SK-N-SH (cell line): ENCODE measurements around the gene PACSIN2. TPM values are rescaled to one million over a fixed set of nuclear protein-coding genes. Genes with fewer than 3 reads are reported as not detected.

ENCODE experiments used
- CTCF ChIA-PET: fragments of 300-600, 350-600 bp; formaldehyde crosslinking; extraction: SDS; loops from one replicate; lab custom pipeline; 2021; lab: Yijun Ruan, JAX
- POLR2A ChIA-PET: fragments of 350-600 bp; sonication (Branson Sonifier 250); formaldehyde crosslinking; extraction: SDS; loops from one replicate; lab custom pipeline; 2020; ENCODE audit warnings: antibody characterized with exemption, inconsistent platforms; lab: Yijun Ruan, JAX
- DNase-seq: peaks from one replicate; pipeline ENCODE4 v3.0.0; 2012
- H2AFZ ChIP-seq: fragments of 200-600 bp; sonication (generic); 2 replicates; pipeline ENCODE4 v1.8.1; 2016; ENCODE audit warnings: antibody characterized with exemption, mild to moderate bottlenecking, low read depth
- H3F3A ChIP-seq: fragments of 200-600 bp; sonication (generic); replicated peaks from 2 replicates; pipeline ENCODE3; 2016; ENCODE audit warnings: antibody characterized with exemption, mild to moderate bottlenecking; ENCODE audit not compliant: insufficient read depth
- H3K27ac ChIP-seq, 2 experiments: fragments of 200-500 bp in 1 of 2; fragments of 200-600 bp in 1 of 2; sonication (Bioruptor generic) in 1 of 2; sonication (generic), shearing (Covaris generic) in 1 of 2; 2 replicates each; pipeline versions ENCODE4 v1.5.1 to v1.6.1; 2014 to 2016; ENCODE audit warnings: low read depth in 2 of 2, inconsistent platforms in 1 of 2, low read length in 1 of 2, mild to moderate bottlenecking in 1 of 2, mixed read lengths in 1 of 2
- H3K27me3 ChIP-seq: fragments of 200-600 bp; sonication (generic), shearing (Covaris generic); 2 replicates; pipeline ENCODE4 v1.6.1; 2016; ENCODE audit warnings: mixed run types; ENCODE audit not compliant: insufficient read depth
- H3K36me3 ChIP-seq, 2 experiments: fragments of 200-500 bp in 1 of 2; fragments of 200-600 bp in 1 of 2; sonication (Bioruptor generic) in 1 of 2; sonication (generic) in 1 of 2; replicated peaks in 1 of 2; 2 replicates each; pipeline versions ENCODE3 to v1.5.1; 2014 to 2016; ENCODE audit warnings: low read length in 1 of 2, mild to moderate bottlenecking in 1 of 2; ENCODE audit not compliant: insufficient read depth in 2 of 2, control insufficient read depth in 1 of 2
- H3K4me1 ChIP-seq, 2 experiments: fragments of 200-500 bp in 1 of 2; fragments of 200-600 bp in 1 of 2; sonication (Bioruptor generic) in 1 of 2; sonication (generic), shearing (Covaris generic) in 1 of 2; 2 replicates each; pipeline versions ENCODE4 v1.5.1 to v1.6.1; 2014 to 2016; ENCODE audit warnings: low read depth in 1 of 2, low read length in 1 of 2, mixed run types in 1 of 2; ENCODE audit not compliant: insufficient read depth in 2 of 2, control insufficient read depth in 1 of 2
- H3K4me2 ChIP-seq: fragments of 200-600 bp; sonication (generic), shearing (Covaris generic); 2 replicates; pipeline ENCODE4 v1.6.1; 2017; ENCODE audit warnings: mixed run types
- H3K4me3 ChIP-seq, 2 experiments: fragments of 200-500 bp in 1 of 2; fragments of 200-600 bp in 1 of 2; sonication (Bioruptor generic) in 1 of 2; sonication (generic), shearing (Covaris generic) in 1 of 2; 2 replicates each; pipeline versions ENCODE4 v1.5.1 to v1.8.1; 2014 to 2016; ENCODE audit warnings: low read depth in 2 of 2, inconsistent platforms in 1 of 2, low read length in 1 of 2, mild to moderate bottlenecking in 1 of 2, mixed read lengths in 1 of 2, moderate library complexity in 1 of 2
- H3K79me2 ChIP-seq: fragments of 200-600 bp; sonication (generic); 2 replicates; pipeline ENCODE4 v1.8.1; 2017; ENCODE audit warnings: mild to moderate bottlenecking; ENCODE audit not compliant: insufficient read depth
- H3K9ac ChIP-seq: fragments of 200-600 bp; sonication (generic); 2 replicates; pipeline ENCODE4 v1.6.1; 2017; ENCODE audit warnings: mixed run types
- H3K9me2 ChIP-seq: fragments of 200-600 bp; sonication (generic); 2 replicates; pipeline ENCODE4 v1.6.1; 2017; ENCODE audit warnings: mixed run types
- H3K9me3 ChIP-seq: fragments of 200-600 bp; sonication (generic); 2 replicates; pipeline ENCODE4 v1.6.1; 2017; ENCODE audit warnings: mixed run types, mild to moderate bottlenecking, moderate library complexity
- H4K20me1 ChIP-seq: fragments of 200-600 bp; sonication (generic); 2 replicates; pipeline ENCODE4 v1.6.1; 2017; ENCODE audit warnings: mild to moderate bottlenecking, mixed run types; ENCODE audit not compliant: insufficient read depth
- EP300 ChIP-seq, 2 experiments: IDR thresholded peaks; 2 replicates each; pipeline versions ENCODE4 v1.4.0 to v1.6.1; 2012; ENCODE audit warnings: borderline replicate concordance in 1 of 2, low read depth in 1 of 2, low read length in 1 of 2
- FOSL2 ChIP-seq: IDR thresholded peaks from 2 replicates; pipeline ENCODE4 v1.4.0; 2012; ENCODE audit warnings: low read depth, mild to moderate bottlenecking, moderate library complexity, borderline replicate concordance
- FOXM1 ChIP-seq: IDR thresholded peaks from 2 replicates; pipeline ENCODE4 v1.4.0; 2012; ENCODE audit warnings: low read depth, mild to moderate bottlenecking
- GABPA ChIP-seq: IDR thresholded peaks from 2 replicates; pipeline ENCODE4 v1.4.0; 2012; ENCODE audit warnings: low read depth, mild to moderate bottlenecking
- JUND ChIP-seq: IDR thresholded peaks from 2 replicates; pipeline ENCODE4 v1.4.0; 2012
- NRF1 ChIP-seq: IDR thresholded peaks from 2 replicates; pipeline ENCODE4 v1.6.1; 2012; ENCODE audit warnings: low read depth, mild to moderate bottlenecking, low read length
- POLR2AphosphoS5 ChIP-seq: IDR thresholded peaks from 2 replicates; pipeline ENCODE4 v1.6.1; 2012; ENCODE audit warnings: low read depth, low read length
- RCOR1 ChIP-seq: fragments of 150-350 bp; IDR thresholded peaks from 2 replicates; pipeline ENCODE4 v1.6.1; 2017; ENCODE audit warnings: antibody characterized with exemption, low read length
- RFX5 ChIP-seq: IDR thresholded peaks from 2 replicates; pipeline ENCODE4 v1.6.1; 2012; ENCODE audit warnings: mild to moderate bottlenecking, improper control_type of control experiment, low read length
- TAF1 ChIP-seq: IDR thresholded peaks from 2 replicates; pipeline ENCODE4 v1.6.1; 2012; ENCODE audit warnings: low read depth, mild to moderate bottlenecking, low read length, moderate library complexity, borderline replicate concordance
- YY1 ChIP-seq: IDR thresholded peaks from 2 replicates; pipeline ENCODE4 v1.4.0; 2012; ENCODE audit warnings: low read depth, mild to moderate bottlenecking
- WGBS: methylation state at CpG from one replicate; pipeline ENCODE4 v1.1.6; 2017; ENCODE audit warnings: low lambda C conversion rate; 5-methylcytosine and 5-hydroxymethylcytosine counted together
- polyA plus RNA-seq, 3 experiments: library from polyadenylated mRNA; depleted of rRNA; stranded (reverse); fragments of >200 nt; gene quantifications; 2 replicates each; pipeline ENCODE4 v1.2.3, GENCODE V29; 2012
- TF ChIP-seq, protein P1 (sequence below): fragments of 150-350 bp; IDR thresholded peaks from 2 replicates; pipeline ENCODE4 v1.6.1; 2016; ENCODE audit warnings: mild to moderate bottlenecking, low read depth, low read length
- TF ChIP-seq, protein P2 (sequence below): fragments of 200-600 bp; sonication (generic); IDR thresholded peaks from 2 replicates; pipeline ENCODE4 v1.6.1; 2017; ENCODE audit warnings: antibody characterized with exemption, mild to moderate bottlenecking, moderate library complexity

The PACSIN2 gene
- polyA plus RNA-seq, 1 of the 3 experiments (the other 2 are of a cell fraction): 60.5 TPM

GRCh38 chr22:42933485-42934091 is 81.4 kb downstream of the PACSIN2 start:
- Histone ChIP-seq H3F3A (peaks cover 9% of the 10 kb centered on the region), H2AFZ (no peak overlapping the region), H4K20me1 (no peaks in the 10 kb centered on the region), H3K4me1 (peaks cover 2 to 33% of the 10 kb centered on the region in 2 experiments; a peak in 3 of 4 replicates), H3K9me2 (no peaks in the 10 kb centered on the region), H3K79me2 (peaks cover 93% of the 10 kb centered on the region), H3K9me3 (no peaks in the 10 kb centered on the region), H3K36me3 (no peaks in the 10 kb centered on the region), H3K27me3 (no peaks in the 10 kb centered on the region), H3K9ac (peak overlapping the region; percentile 76), H3K4me2 (peak overlapping the region; percentile 68; the same call in 1 of the 2 replicates), H3K27ac (peak overlapping the region in 1 of 2 experiments; percentile 99; a peak in 3 of 4 replicates), H3K4me3 (no peak overlapping the region)
- 54% methylated on average over 7 of the region's 10 CpGs for WGBS
- ChIA-PET CTCF (no interaction called here), POLR2A (no interaction called here)
- DNase-seq: no peak
- TF ChIP-seq FOSL2 (peak; percentile 26; the same call in 1 of the 2 replicates), FOXM1 (0 out of 2 replicates have a peak, but pooled peaks have one; percentile 50), JUND (peak; percentile 14; the same call in 1 of the 2 replicates), POLR2AphosphoS5 (no peak)

- POLR2A ChIA-PET: no interaction called here
- Histone ChIP-seq H3K4me3 (no peak overlapping the region), H4K20me1 (no peaks in the 10 kb centered on the region)
These were observed 82.0 kb downstream of the PACSIN2 start for GRCh38 chr22:42932857-42933484.

DNA sequence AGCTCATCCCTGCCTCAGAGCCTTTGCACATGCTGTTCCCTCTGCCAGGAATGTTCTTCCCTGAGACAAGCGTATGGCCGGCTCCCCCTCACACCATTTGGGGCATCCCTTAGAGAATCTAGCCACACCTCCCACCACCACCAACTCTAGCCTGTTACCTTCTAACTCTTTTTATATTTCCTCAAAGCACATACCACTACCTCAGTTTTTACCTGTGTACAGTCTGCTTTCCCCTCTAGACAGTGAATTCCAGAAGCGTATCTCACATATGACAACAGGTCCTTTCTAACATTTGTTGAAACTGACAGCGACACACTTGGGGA is 82.8 kb downstream of the PACSIN2 start:
- Histone ChIP-seq H3K4me1 (peaks cover 2 to 21% of the 10 kb centered on the region in 2 experiments; a peak in 3 of 4 replicates), H2AFZ (no peak overlapping the region), H3K4me2 (no peak overlapping the region), H3F3A (peaks cover 9% of the 10 kb centered on the region), H3K9me3 (no peaks in the 10 kb centered on the region), H3K9me2 (no peaks in the 10 kb centered on the region), H3K27ac (peak overlapping the region in 1 of 2 experiments; percentile 99; a peak in 2 of 4 replicates), H3K79me2 (peaks cover 93% of the 10 kb centered on the region), H3K4me3 (no peak overlapping the region), H4K20me1 (no peaks in the 10 kb centered on the region), H3K27me3 (no peaks in the 10 kb centered on the region), H3K36me3 (no peaks in the 10 kb centered on the region), H3K9ac (no peak overlapping the region)
- 99% methylated on average over 4 of the region's 4 CpGs for WGBS
- DNase-seq: no peak
- ChIA-PET POLR2A (no interaction called here), CTCF (no interaction called here)
- TF ChIP-seq NRF1 (no peak), TAF1 (no peak), RFX5 (no peak), EP300 (IDR thresholded peaks at IDR 0.05; ENCODE audit: borderline replicate concordance in 1 of 2, low read depth in 1 of 2, low read length in 1 of 2) (no peak), JUND (no peak), RCOR1 (no peak), GABPA (no peak)
- TF ChIP-seq, protein P1, sequence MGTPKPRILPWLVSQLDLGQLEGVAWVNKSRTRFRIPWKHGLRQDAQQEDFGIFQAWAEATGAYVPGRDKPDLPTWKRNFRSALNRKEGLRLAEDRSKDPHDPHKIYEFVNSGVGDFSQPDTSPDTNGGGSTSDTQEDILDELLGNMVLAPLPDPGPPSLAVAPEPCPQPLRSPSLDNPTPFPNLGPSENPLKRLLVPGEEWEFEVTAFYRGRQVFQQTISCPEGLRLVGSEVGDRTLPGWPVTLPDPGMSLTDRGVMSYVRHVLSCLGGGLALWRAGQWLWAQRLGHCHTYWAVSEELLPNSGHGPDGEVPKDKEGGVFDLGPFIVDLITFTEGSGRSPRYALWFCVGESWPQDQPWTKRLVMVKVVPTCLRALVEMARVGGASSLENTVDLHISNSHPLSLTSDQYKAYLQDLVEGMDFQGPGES: no peak

More at GRCh38 chr22:42932857-42933484, 82.0 kb downstream of the PACSIN2 start:
- Histone ChIP-seq H3K27me3 (no peaks in the 10 kb centered on the region), H3K27ac (peak overlapping the region in 1 of 2 experiments; percentile 99; a peak in 2 of 4 replicates), H3K9me2 (no peaks in the 10 kb centered on the region), H3F3A (peaks cover 9% of the 10 kb centered on the region), H3K4me2 (peak overlapping the region; percentile 68; the same call in 1 of the 2 replicates), H2AFZ (no peak overlapping the region), H3K9me3 (no peaks in the 10 kb centered on the region), H3K4me1 (peaks cover 2 to 27% of the 10 kb centered on the region in 2 experiments; a peak in 3 of 4 replicates), H3K9ac (peak overlapping the region; percentile 76), H3K79me2 (peaks cover 93% of the 10 kb centered on the region), H3K36me3 (no peaks in the 10 kb centered on the region)
- TF ChIP-seq NRF1 (no peak), YY1 (no peak)
- TF ChIP-seq, protein P2, sequence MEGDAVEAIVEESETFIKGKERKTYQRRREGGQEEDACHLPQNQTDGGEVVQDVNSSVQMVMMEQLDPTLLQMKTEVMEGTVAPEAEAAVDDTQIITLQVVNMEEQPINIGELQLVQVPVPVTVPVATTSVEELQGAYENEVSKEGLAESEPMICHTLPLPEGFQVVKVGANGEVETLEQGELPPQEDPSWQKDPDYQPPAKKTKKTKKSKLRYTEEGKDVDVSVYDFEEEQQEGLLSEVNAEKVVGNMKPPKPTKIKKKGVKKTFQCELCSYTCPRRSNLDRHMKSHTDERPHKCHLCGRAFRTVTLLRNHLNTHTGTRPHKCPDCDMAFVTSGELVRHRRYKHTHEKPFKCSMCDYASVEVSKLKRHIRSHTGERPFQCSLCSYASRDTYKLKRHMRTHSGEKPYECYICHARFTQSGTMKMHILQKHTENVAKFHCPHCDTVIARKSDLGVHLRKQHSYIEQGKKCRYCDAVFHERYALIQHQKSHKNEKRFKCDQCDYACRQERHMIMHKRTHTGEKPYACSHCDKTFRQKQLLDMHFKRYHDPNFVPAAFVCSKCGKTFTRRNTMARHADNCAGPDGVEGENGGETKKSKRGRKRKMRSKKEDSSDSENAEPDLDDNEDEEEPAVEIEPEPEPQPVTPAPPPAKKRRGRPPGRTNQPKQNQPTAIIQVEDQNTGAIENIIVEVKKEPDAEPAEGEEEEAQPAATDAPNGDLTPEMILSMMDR: no peak
- 92% methylated on average over 4 of the region's 4 CpGs for WGBS
- CTCF ChIA-PET: no interaction called here
- DNase-seq: no peak
